ENCODE results near the gene GGA1.

DNA sequence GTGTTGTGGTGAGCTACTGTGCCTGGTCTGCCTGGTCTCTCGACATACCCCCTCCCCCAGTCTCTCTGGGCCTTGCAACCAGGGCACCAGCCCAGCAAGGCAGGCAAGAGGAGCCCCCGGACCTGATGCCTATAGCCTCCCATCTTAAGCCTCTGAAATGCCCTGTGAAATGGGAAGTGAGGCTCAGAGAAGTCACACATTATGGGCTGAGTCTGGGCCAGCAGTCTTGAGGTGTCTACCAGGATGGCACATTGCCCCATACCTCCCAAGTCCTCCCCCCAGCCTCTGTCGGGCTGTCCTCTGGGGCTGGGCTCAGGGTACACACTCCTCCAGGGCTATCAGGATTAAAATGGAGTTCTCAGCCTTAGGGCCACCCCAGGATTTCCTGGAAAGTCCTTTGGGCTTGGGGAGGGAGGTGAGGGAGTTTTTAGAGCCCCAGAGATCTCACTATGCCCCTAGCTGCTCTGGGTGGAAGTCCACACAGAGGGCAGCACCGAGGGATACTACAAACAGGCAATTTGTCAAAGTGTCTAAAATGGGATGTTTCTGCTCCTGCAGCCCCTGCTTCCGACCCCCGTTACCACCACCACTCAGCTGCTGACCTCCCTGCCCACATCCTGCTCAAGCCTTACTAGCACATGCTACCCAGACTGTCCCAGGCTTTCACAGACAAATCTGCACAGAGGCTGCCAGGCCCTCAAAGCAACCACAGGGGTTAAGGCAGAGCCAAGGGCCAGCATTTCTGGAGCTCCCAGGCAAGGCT, 27.7 kb downstream of the GGA1 start:
- TF ChIP-seq CTCF (IDR thresholded peaks at IDR 0.05; ENCODE audit: borderline replicate concordance, extremely low read depth, low read length, poor library complexity, severe bottlenecking) (peak; percentile 52), EZH2 (IDR thresholded peaks at IDR 0.05; ENCODE audit: borderline replicate concordance, low read depth, low read length, severe bottlenecking) (no peak)

Data from DND-41 (cell line).